Osteoblast (primary cell): ENCODE data around the gene COX10. TPM values are rescaled to one million over a fixed set of nuclear protein-coding genes. Genes with fewer than 3 reads are reported as not detected.

Experiments
- DNase-seq: peaks from one replicate; pipeline ENCODE4 v3.0.0; 2011; ENCODE audit warnings: low spot score, mixed read lengths; ENCODE audit not compliant: insufficient read length; ENCODE audit errors: missing footprints
- H2AFZ ChIP-seq: 2 replicates; pipeline ENCODE4 v1.6.0; 2011; ENCODE audit warnings: mild to moderate bottlenecking, low read length
- H3K27ac ChIP-seq: 2 replicates; pipeline ENCODE4 v1.5.1; 2011; ENCODE audit warnings: mild to moderate bottlenecking, low read depth, low read length, moderate library complexity
- H3K27me3 ChIP-seq: 2 replicates; pipeline ENCODE4 v1.6.0; 2012; ENCODE audit warnings: mild to moderate bottlenecking, control low read depth, inconsistent platforms, low read length, moderate library complexity; ENCODE audit not compliant: insufficient read depth
- H3K36me3 ChIP-seq: 2 replicates; pipeline ENCODE4 v1.5.1; 2011; ENCODE audit warnings: mild to moderate bottlenecking, low read length, control low read depth, moderate library complexity; ENCODE audit not compliant: insufficient read depth
- H3K4me1 ChIP-seq: 2 replicates; pipeline ENCODE4 v1.5.1; 2011; ENCODE audit warnings: mild to moderate bottlenecking, low read length, control low read depth, moderate library complexity; ENCODE audit not compliant: insufficient read depth
- H3K4me2 ChIP-seq: 2 replicates; pipeline ENCODE4 v1.6.0; 2011; ENCODE audit warnings: mild to moderate bottlenecking, low read length; ENCODE audit not compliant: insufficient read depth
- H3K4me3 ChIP-seq: fragments of 200-600 bp; sonication (generic); 3 replicates; pipeline ENCODE4 v1.5.1; 2012; ENCODE audit warnings: mild to moderate bottlenecking, low read length, inconsistent platforms; ENCODE audit not compliant: insufficient read depth
- H3K79me2 ChIP-seq: 2 replicates; pipeline ENCODE4 v1.6.0; 2012; ENCODE audit warnings: mild to moderate bottlenecking, low read length, control low read depth, inconsistent platforms; ENCODE audit not compliant: insufficient read depth
- H3K9me3 ChIP-seq: 2 replicates; pipeline ENCODE4 v1.5.1; 2011; ENCODE audit warnings: low read depth, low read length, control low read depth
- H4K20me1 ChIP-seq: 2 replicates; pipeline ENCODE4 v1.6.0; 2012; ENCODE audit warnings: mild to moderate bottlenecking, low read length, control low read depth; ENCODE audit not compliant: insufficient read depth
- total RNA-seq: library from RNA; depleted of rRNA; stranded (reverse); fragments of >200 nt; gene quantifications from 2 replicates; pipeline ENCODE4 v1.2.3, GENCODE V29; 2012
- TF ChIP-seq, protein P1 (sequence below): IDR thresholded peaks from 2 replicates; pipeline ENCODE4 v1.5.1; 2011; ENCODE audit warnings: mild to moderate bottlenecking, low read depth, low read length, moderate library complexity; ENCODE audit errors: extremely low read depth

COX10 gene
- total RNA-seq, 1 donor = 14.8 TPM

DNA sequence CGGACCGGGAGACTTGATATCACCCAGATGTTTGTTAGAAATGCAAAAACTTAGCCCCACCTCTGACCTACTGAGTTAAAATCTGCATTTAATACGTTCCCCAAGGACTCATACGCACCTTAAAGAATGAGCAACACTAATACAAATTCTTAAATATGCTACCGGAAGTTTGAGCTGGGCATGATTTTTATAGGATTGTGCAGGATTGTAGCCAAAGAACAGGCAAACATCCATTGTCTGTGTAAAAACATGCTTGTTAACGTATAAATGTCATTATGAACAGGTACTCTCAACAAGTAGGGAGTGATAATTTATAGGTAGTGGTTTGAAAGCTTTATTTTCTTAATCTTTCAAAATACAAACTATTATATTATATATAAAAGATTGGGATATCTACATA, 22.3 kb upstream of the COX10 start:
- TF ChIP-seq, protein P1, sequence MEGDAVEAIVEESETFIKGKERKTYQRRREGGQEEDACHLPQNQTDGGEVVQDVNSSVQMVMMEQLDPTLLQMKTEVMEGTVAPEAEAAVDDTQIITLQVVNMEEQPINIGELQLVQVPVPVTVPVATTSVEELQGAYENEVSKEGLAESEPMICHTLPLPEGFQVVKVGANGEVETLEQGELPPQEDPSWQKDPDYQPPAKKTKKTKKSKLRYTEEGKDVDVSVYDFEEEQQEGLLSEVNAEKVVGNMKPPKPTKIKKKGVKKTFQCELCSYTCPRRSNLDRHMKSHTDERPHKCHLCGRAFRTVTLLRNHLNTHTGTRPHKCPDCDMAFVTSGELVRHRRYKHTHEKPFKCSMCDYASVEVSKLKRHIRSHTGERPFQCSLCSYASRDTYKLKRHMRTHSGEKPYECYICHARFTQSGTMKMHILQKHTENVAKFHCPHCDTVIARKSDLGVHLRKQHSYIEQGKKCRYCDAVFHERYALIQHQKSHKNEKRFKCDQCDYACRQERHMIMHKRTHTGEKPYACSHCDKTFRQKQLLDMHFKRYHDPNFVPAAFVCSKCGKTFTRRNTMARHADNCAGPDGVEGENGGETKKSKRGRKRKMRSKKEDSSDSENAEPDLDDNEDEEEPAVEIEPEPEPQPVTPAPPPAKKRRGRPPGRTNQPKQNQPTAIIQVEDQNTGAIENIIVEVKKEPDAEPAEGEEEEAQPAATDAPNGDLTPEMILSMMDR = no peak
- Histone ChIP-seq H3K79me2 (peaks cover 5% of the 10 kb centered on the region), H2AFZ (no peak overlapping the region), H3K9me3 (no peaks in the 10 kb centered on the region), H3K36me3 (no peaks in the 10 kb centered on the region), H3K27ac (no peak overlapping the region), H3K27me3 (no peaks in the 10 kb centered on the region), H3K4me2 (no peak overlapping the region), H3K4me1 (no peaks in the 10 kb centered on the region), H3K4me3 (no peak overlapping the region), H4K20me1 (no peaks in the 10 kb centered on the region)
- no peak for DNase-seq

DNA sequence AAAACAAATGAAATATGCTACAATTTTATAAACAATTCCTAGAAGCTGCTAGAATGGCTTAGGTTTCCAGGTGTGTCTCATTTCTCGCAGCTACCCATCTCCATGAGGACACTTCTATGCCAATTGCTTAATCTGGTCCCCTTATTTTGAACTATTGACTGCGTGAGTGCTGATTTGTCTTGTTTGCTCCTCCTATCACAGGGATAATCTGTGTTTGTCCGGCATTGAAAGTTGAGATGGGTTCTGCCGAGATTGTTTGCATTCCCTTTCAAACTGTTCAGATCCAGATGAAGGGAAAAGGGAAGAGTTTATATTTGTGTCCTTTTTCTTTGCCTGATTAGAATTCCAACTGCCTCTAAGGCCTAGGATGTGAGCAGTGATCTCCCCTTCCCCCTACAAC, 21.7 kb upstream of the COX10 start:
- TF ChIP-seq, protein P1 = no peak
- Histone ChIP-seq H3K79me2 (peaks cover 7% of the 10 kb centered on the region), H3K4me3 (no peak overlapping the region), H3K27ac (no peak overlapping the region), H3K27me3 (no peaks in the 10 kb centered on the region), H4K20me1 (no peaks in the 10 kb centered on the region), H3K4me2 (no peak overlapping the region), H2AFZ (no peak overlapping the region), H3K9me3 (no peaks in the 10 kb centered on the region), H3K4me1 (no peaks in the 10 kb centered on the region), H3K36me3 (no peaks in the 10 kb centered on the region)
- DNase-seq = no peak

DNA sequence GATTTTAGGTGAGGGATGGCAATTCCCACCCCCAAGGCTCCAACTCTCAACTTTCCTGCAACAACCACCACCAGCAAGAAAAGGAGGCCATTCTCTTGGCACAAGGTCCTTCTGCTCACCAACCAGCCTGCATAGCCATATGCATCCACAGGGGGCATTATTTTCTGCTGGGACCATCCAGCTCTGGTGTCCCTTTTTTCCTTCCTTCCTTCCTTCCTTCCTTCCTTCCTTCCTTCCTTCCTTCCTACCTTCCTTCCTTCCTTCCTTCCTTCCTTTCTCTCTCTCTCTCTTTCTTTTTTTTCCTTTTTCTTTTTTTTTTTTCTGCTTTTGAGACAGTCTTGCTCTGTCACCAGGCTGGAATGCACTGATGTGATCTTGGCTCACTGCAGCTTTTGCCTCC, 21.1 kb upstream of the COX10 start:
- no peak overlapping the region for H2AFZ ChIP-seq
- DNase-seq = no peak
- no peak overlapping the region for H3K27ac ChIP-seq
- no peaks in the 10 kb centered on the region for H3K4me1 ChIP-seq
- no peak overlapping the region for H3K4me3 ChIP-seq
- H3K36me3 ChIP-seq = no peaks in the 10 kb centered on the region
- H3K27me3 ChIP-seq = no peaks in the 10 kb centered on the region
- H3K9me3 ChIP-seq = no peaks in the 10 kb centered on the region
- TF ChIP-seq, protein P1 = peak; percentile 43
- H3K4me2 ChIP-seq = no peak overlapping the region
- no peaks in the 10 kb centered on the region for H4K20me1 ChIP-seq
- H3K79me2 ChIP-seq = peaks cover 7% of the 10 kb centered on the region

DNA sequence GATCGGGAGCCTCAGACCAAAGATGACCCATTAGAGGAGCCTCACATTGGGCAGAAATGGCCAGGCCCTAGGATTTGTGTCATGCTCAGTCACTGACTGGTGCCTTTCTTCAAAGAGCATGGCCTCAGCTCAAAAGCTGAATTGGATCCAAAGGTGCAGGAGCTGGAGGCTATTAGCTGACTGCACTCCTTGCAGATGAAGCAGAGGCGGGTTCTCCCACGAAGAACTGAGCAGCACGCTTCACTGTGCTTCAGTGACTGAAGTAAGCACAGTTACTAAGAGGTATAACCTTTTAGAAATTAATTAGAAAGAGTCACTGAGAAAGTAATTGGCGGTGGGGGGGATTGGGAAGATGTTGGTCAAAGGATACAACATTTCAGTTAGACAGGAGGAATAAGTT, 18.7 kb upstream of the COX10 start:
- TF ChIP-seq, protein P1 = no peak
- Histone ChIP-seq H3K4me1 (no peaks in the 10 kb centered on the region), H3K27ac (no peak overlapping the region), H3K36me3 (no peaks in the 10 kb centered on the region), H3K9me3 (no peaks in the 10 kb centered on the region), H4K20me1 (no peaks in the 10 kb centered on the region), H3K4me2 (no peak overlapping the region), H3K79me2 (peaks cover 9% of the 10 kb centered on the region), H2AFZ (no peak overlapping the region), H3K4me3 (no peak overlapping the region), H3K27me3 (no peaks in the 10 kb centered on the region)
- no peak for DNase-seq
